Panc1 (cell line): ENCODE results near the gene PTPMT1. TPM values are rescaled to one million over a fixed set of nuclear protein-coding genes. Genes with fewer than 3 reads are reported as not detected.
A peak's percentile ranks its signal among the peaks of the same experiment; 100 is the strongest.

Experiments used
- ATAC-seq: fragments of 200-7000 bp; cut with Tn5 transposase; 2 replicates; pipeline ENCODE4 v1.9.1; 2020; ENCODE audit warnings: mild to moderate bottlenecking, moderate library complexity
- BruUV-seq: library from RNA; stranded (reverse); fragments of 400-500 nt; replicated peaks from 2 replicates; lab custom pipeline; 2021; lab: Mats Ljungman, UMichigan
- CTCF ChIA-PET: fragments of 300-600 bp; sonication (Branson Sonifier 250); formaldehyde crosslinking; loops from one replicate; lab custom pipeline; 2022; ENCODE audit warnings: antibody characterized with exemption; lab: Charles Lee
- POLR2A ChIA-PET: fragments of 300-600 bp; sonication (Branson Sonifier 250); formaldehyde crosslinking; loops from one replicate; lab custom pipeline; 2022; ENCODE audit warnings: antibody characterized with exemption; lab: Charles Lee
- DNase-seq: peaks from one replicate; pipeline ENCODE4 v3.0.0-alpha.2; 2010; ENCODE audit warnings: low read depth, low spot score
- H3K27ac ChIP-seq: 2 replicates; pipeline ENCODE4 v1.5.1; 2011; ENCODE audit warnings: mild to moderate bottlenecking, low read length, inconsistent platforms
- H3K27me3 ChIP-seq: fragments of 200-500 bp; sonication (Bioruptor generic); 2 replicates; pipeline ENCODE4 v1.6.0; 2014; ENCODE audit warnings: low read length, inconsistent platforms; ENCODE audit not compliant: control insufficient read depth, insufficient read depth
- H3K36me3 ChIP-seq: fragments of 200-500 bp; sonication (Bioruptor generic); 2 replicates; pipeline ENCODE4 v1.5.1; 2014; ENCODE audit warnings: inconsistent platforms, mild to moderate bottlenecking, low read length, moderate library complexity; ENCODE audit not compliant: control insufficient read depth, insufficient read depth
- H3K4me1 ChIP-seq: 2 replicates; pipeline ENCODE4 v1.5.1; 2011; ENCODE audit warnings: inconsistent platforms, mild to moderate bottlenecking, low read length, moderate library complexity; ENCODE audit not compliant: control insufficient read depth, insufficient read depth
- H3K4me3 ChIP-seq, 2 experiments: 2 replicates each; pipeline ENCODE4 v1.5.1; 2011 to 2012; ENCODE audit warnings: low read depth in 2 of 2, low read length in 2 of 2, mild to moderate bottlenecking in 2 of 2, inconsistent platforms in 1 of 2, moderate library complexity in 1 of 2
- H3K9me3 ChIP-seq: fragments of 200-500 bp; sonication (Bioruptor generic); 2 replicates; pipeline ENCODE4 v1.5.1; 2014; ENCODE audit warnings: low read depth, mild to moderate bottlenecking, inconsistent platforms, low read length, moderate library complexity; ENCODE audit not compliant: control insufficient read depth, insufficient read depth
- POLR2AphosphoS5 ChIP-seq: IDR thresholded peaks from 2 replicates; pipeline ENCODE4 v1.6.1; 2012; ENCODE audit warnings: mild to moderate bottlenecking, low read depth, low read length, moderate library complexity
- SIN3A ChIP-seq: IDR thresholded peaks from 2 replicates; pipeline ENCODE4 v1.6.1; 2012; ENCODE audit warnings: low read depth, mild to moderate bottlenecking, low read length, moderate library complexity, borderline replicate concordance; ENCODE audit not compliant: insufficient read depth
- TCF7L2 ChIP-seq: IDR thresholded peaks from 2 replicates; pipeline ENCODE4 v1.6.1; 2011; ENCODE audit warnings: mild to moderate bottlenecking, low read depth, low read length, inconsistent platforms
- in situ Hi-C: cut with HindIII; loops from 2 replicates; pipeline ENCODE4 v1.10.0; 2016; ENCODE audit warnings: low sequenced_read_pairs, low pct_unique_long_range_greater_than_20kb
- intact Hi-C: fragments of 100-400 bp; cut with micrococcal nuclease; formaldehyde crosslinking; loops from one replicate; pipeline ENCODE4 v1.10.0; 2022; ENCODE audit not compliant: unreplicated experiment
- total RNA-seq: library from RNA; stranded (reverse); gene quantifications from one replicate; pipeline ENCODE4 v1.2.1, GENCODE V29; 2021; ENCODE audit not compliant: unreplicated experiment
- TF ChIP-seq, protein P1 (sequence below): fragments of 450-650 bp; IDR thresholded peaks from 2 replicates; pipeline ENCODE4 v1.5.1; 2017; ENCODE audit warnings: mild to moderate bottlenecking
- TF ChIP-seq, protein P2 (sequence below), 2 experiments: IDR thresholded peaks; 2 replicates each; pipeline ENCODE4 v1.6.1; 2011 to 2012; ENCODE audit warnings: low read depth in 2 of 2, control low read depth in 1 of 2, low read length in 1 of 2, mild to moderate bottlenecking in 1 of 2, moderate library complexity in 1 of 2; ENCODE audit not compliant: insufficient read depth in 1 of 2

Gene PTPMT1
- total RNA-seq, 1 experiment from 2014 or later = 81.0 TPM

DNA sequence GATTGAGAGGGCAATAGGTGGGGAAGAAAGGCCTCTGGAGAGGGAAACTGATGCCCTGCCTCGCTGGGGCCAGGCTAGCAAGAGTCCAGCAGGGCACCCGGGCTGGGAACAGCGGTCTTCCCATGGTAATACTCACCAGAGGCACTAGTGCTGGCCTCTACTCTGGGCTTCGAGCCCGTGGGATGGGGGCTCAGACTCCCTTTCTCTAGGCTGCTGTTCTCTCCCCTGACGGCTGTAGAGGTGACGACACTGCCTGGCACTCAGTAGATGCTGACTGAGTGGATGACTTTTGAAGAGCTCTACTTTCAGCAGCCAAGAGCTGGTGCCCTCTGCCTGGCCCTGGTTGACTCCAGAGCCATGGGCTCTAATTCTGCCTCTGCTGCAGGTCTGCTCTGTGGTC lies 29.6 kb downstream of the PTPMT1 start:
- intact Hi-C loops = no loop called here
- peaks cover 4% of the 10 kb centered on the region for H3K4me1 ChIP-seq
- H3K27ac ChIP-seq = no peak overlapping the region
- no peaks in the 10 kb centered on the region for H3K9me3 ChIP-seq
- no peak overlapping the region for H3K4me3 ChIP-seq
- TF ChIP-seq, protein P1, sequence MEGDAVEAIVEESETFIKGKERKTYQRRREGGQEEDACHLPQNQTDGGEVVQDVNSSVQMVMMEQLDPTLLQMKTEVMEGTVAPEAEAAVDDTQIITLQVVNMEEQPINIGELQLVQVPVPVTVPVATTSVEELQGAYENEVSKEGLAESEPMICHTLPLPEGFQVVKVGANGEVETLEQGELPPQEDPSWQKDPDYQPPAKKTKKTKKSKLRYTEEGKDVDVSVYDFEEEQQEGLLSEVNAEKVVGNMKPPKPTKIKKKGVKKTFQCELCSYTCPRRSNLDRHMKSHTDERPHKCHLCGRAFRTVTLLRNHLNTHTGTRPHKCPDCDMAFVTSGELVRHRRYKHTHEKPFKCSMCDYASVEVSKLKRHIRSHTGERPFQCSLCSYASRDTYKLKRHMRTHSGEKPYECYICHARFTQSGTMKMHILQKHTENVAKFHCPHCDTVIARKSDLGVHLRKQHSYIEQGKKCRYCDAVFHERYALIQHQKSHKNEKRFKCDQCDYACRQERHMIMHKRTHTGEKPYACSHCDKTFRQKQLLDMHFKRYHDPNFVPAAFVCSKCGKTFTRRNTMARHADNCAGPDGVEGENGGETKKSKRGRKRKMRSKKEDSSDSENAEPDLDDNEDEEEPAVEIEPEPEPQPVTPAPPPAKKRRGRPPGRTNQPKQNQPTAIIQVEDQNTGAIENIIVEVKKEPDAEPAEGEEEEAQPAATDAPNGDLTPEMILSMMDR = no peak
- TF ChIP-seq SIN3A = no peak
- TF ChIP-seq POLR2AphosphoS5 = no peak
- TF ChIP-seq TCF7L2 = no peak
- TF ChIP-seq, protein P2, sequence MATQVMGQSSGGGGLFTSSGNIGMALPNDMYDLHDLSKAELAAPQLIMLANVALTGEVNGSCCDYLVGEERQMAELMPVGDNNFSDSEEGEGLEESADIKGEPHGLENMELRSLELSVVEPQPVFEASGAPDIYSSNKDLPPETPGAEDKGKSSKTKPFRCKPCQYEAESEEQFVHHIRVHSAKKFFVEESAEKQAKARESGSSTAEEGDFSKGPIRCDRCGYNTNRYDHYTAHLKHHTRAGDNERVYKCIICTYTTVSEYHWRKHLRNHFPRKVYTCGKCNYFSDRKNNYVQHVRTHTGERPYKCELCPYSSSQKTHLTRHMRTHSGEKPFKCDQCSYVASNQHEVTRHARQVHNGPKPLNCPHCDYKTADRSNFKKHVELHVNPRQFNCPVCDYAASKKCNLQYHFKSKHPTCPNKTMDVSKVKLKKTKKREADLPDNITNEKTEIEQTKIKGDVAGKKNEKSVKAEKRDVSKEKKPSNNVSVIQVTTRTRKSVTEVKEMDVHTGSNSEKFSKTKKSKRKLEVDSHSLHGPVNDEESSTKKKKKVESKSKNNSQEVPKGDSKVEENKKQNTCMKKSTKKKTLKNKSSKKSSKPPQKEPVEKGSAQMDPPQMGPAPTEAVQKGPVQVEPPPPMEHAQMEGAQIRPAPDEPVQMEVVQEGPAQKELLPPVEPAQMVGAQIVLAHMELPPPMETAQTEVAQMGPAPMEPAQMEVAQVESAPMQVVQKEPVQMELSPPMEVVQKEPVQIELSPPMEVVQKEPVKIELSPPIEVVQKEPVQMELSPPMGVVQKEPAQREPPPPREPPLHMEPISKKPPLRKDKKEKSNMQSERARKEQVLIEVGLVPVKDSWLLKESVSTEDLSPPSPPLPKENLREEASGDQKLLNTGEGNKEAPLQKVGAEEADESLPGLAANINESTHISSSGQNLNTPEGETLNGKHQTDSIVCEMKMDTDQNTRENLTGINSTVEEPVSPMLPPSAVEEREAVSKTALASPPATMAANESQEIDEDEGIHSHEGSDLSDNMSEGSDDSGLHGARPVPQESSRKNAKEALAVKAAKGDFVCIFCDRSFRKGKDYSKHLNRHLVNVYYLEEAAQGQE (IDR thresholded peaks at IDR 0.05; ENCODE audit: insufficient read depth in 1 of 2, low read depth in 2 of 2, low read length in 1 of 2) = no peak
- in situ Hi-C loops = no loop called here
- H3K36me3 ChIP-seq = no peaks in the 10 kb centered on the region
- peaks cover 6% of the 10 kb centered on the region; the same call in 1 of the 2 replicates for H3K27me3 ChIP-seq
- DNase-seq (no peak), ATAC-seq (peak; percentile 56)
- no TSS peak for BruUV-seq
- CTCF ChIA-PET = no interaction called here
- POLR2A ChIA-PET = interaction anchor here (0.5 to 0.6 kb wide), 2 partner anchors 21 to 1689 kb away, joined by 3 to 8 read pairs; no protein-coding TSS in a partner anchor

DNA sequence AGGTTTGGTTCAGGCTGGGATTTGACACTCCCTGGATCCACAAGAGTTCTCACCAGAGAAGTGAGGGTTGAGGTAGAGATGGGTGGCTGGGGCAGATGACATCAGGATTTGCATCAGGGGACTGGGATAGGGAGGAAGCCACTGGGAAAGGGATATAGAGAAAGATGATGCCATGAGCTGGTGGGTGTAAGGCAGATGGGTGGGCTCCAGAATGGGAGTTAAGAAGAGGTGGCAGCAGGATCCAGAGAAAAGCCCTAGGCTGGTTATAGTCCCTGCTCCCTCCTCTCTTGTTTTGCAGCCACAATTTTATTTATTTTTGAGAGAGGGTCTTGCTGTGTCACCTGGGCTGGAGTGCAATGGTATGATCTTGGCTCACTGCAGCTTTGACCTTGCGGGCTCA lies 30.6 kb downstream of the PTPMT1 start:
- TF ChIP-seq POLR2AphosphoS5 (no peak), TCF7L2 (no peak), SIN3A (no peak)
- TF ChIP-seq, protein P2 (IDR thresholded peaks at IDR 0.05; ENCODE audit: insufficient read depth in 1 of 2, low read depth in 2 of 2, low read length in 1 of 2) = no peak
- TF ChIP-seq, protein P1 = no peak
- H3K27ac ChIP-seq = no peak overlapping the region
- BruUV-seq = no TSS peak
- H3K4me1 ChIP-seq = peaks cover 4% of the 10 kb centered on the region
- ChIA-PET CTCF (no interaction called here), POLR2A (interaction anchor here (0.6 to 0.7 kb wide), 2 partner anchors 21 to 76 kb away, joined by 3 to 5 read pairs; no protein-coding TSS in a partner anchor)
- DNase-seq (no peak), ATAC-seq (no peak)
- intact Hi-C loops = no loop called here
- no peaks in the 10 kb centered on the region for H3K36me3 ChIP-seq
- no peaks in the 10 kb centered on the region for H3K9me3 ChIP-seq
- H3K4me3 ChIP-seq = no peak overlapping the region
- peaks cover 6% of the 10 kb centered on the region; the same call in 1 of the 2 replicates for H3K27me3 ChIP-seq
- in situ Hi-C loops = no loop called here
